Spleen (tissue), 11 donors: ENCODE results near the gene FAM53B. TPM values are rescaled to one million over a fixed set of nuclear protein-coding genes. Genes with fewer than 3 reads are reported as not detected.

ENCODE experiments used
- DNase-seq: peaks from one replicate; pipeline ENCODE4 v3.0.0-alpha.2; 2020
- H3K27ac ChIP-seq, 8 donors: fragments of 200-600 bp; sonication (generic) in 7 of 8; 1 replicate in 4 of 8; 2 replicates in 4 of 8; pipeline versions ENCODE4 v1.5.0 to v1.8.0; 2016 to 2021; ENCODE audit warnings: inconsistent platforms in 4 of 8, mild to moderate bottlenecking in 4 of 8, moderate library complexity in 1 of 8
- H3K27me3 ChIP-seq, 7 donors: fragments of 200-600 bp; sonication (generic) in 6 of 7; replicated peaks in 1 of 7; 1 replicate in 4 of 7; 2 replicates in 3 of 7; pipeline versions ENCODE4 v1.5.0 to v1.8.0; 2016 to 2021; ENCODE audit warnings: inconsistent platforms in 3 of 7, mild to moderate bottlenecking in 1 of 7
- H3K36me3 ChIP-seq, 6 donors: fragments of 200-600 bp; sonication (generic) in 5 of 6; 1 replicate in 4 of 6; 2 replicates in 2 of 6; pipeline versions ENCODE4 v1.5.0 to v1.8.0; 2016 to 2021; ENCODE audit warnings: inconsistent platforms in 2 of 6
- H3K4me1 ChIP-seq, 6 donors: fragments of 200-600 bp; sonication (generic) in 5 of 6; 1 replicate in 3 of 6; 2 replicates in 3 of 6; pipeline versions ENCODE4 v1.5.0 to v1.8.0; 2016 to 2021; ENCODE audit warnings: inconsistent platforms in 3 of 6
- H3K4me3 ChIP-seq, 8 donors: fragments of 200-600 bp; sonication (generic) in 7 of 8; 1 replicate in 4 of 8; 2 replicates in 4 of 8; pipeline versions ENCODE4 v1.5.0 to v1.8.0; 2016 to 2021; ENCODE audit warnings: inconsistent platforms in 4 of 8, mild to moderate bottlenecking in 4 of 8, moderate library complexity in 2 of 8
- H3K9me3 ChIP-seq, 8 donors: fragments of 200-600 bp; sonication (generic) in 7 of 8; 1 replicate in 4 of 8; 2 replicates in 4 of 8; pipeline versions ENCODE4 v1.5.0 to v1.8.0; 2016 to 2021; ENCODE audit warnings: inconsistent platforms in 4 of 8
- CTCF ChIP-seq, 11 experiments: fragments of 200-600 bp in 7 of 11; fragments of 450-650 bp in 4 of 11; sonication (generic) in 4 of 11; IDR thresholded peaks in 8 of 11; conservative IDR thresholded peaks in 3 of 11; 1 replicate in 7 of 11; 2 replicates in 4 of 11; pipeline versions ENCODE4 v1.4.0 to v1.8.0; 2016 to 2021; ENCODE audit warnings: antibody characterized with exemption in 11 of 11, inconsistent platforms in 4 of 11, mild to moderate bottlenecking in 1 of 11
- POLR2A ChIP-seq, 3 donors: fragments of 450-650 bp; IDR thresholded peaks; one replicate each; pipeline ENCODE4 v1.5.1; 2017; ENCODE audit warnings: antibody characterized with exemption in 3 of 3, mild to moderate bottlenecking in 1 of 3
- POLR2AphosphoS5 ChIP-seq, 3 donors: sonication (generic); formaldehyde crosslinking; IDR thresholded peaks; one replicate each; pipeline ENCODE4 v1.5.1; 2017; ENCODE audit warnings: antibody characterized with exemption in 3 of 3
- WGBS, 5 donors: extraction: QIAGEN DNeasy Blood & Tissue Kit in 3 of 5; methylation state at CpG; one replicate each; pipeline versions ENCODE4 v1.1.5 to v1.1.7; 2013 to 2018; 5-methylcytosine and 5-hydroxymethylcytosine counted together
- intact Hi-C: fragments of 100-400 bp; cut with DNase I; formaldehyde crosslinking; loops from one replicate; pipeline ENCODE4 v1.15.0; 2023; ENCODE audit warnings: low total_unique reads
- polyA plus RNA-seq, 3 donors: library from polyadenylated mRNA; stranded (reverse); fragments of 200-250 nt; gene quantifications; one replicate each; pipeline ENCODE4 v1.2.1, GENCODE V29; 2013
- total RNA-seq, 7 donors: library from RNA; depleted of rRNA in 3 of 7; stranded (reverse); fragments of >200 nt in 3 of 7; fragmentation: NEBNext Ultra II Directional in 4 of 7; extraction: Animal tissue kit (Norgen Biotek cat#: 25700) in 4 of 7; gene quantifications; one replicate each; pipeline versions ENCODE4 v1.1.0 to v1.2.1, GENCODE V29; 2016 to 2021
- donor health status: healthy with polysubstance abuse.
- donor health status: DM: no; HTN: no; CAD: no; lungs with moderate emphysema.
- donor health status: DM: no; HTN: no; CAD: no.
- donor health status: Bipolar disorder and iron deficiency.
- donor health status: healthy.
- donor health status: DM: no; HTN: no; CAD: no.
- donor health status: DM: yes; HTN: yes; CAD: no.

Gene FAM53B
- total and polyA plus RNA-seq, 10 donors: 13.3 to 94.0 (median 56.2) TPM

- TF ChIP-seq POLR2A (IDR thresholded peaks at IDR 0.05): no peak
- TF ChIP-seq CTCF (IDR thresholded peaks at IDR 0.05 in 8 of 11, conservative IDR thresholded peaks at IDR 0.05 in 3 of 11): no peak
- TF ChIP-seq POLR2AphosphoS5 (IDR thresholded peaks at IDR 0.05): peak in 2 of 3 donors; percentile 29 to 34
- H3K4me1 ChIP-seq: peaks cover 42 to 100% (median 72%) of the 10 kb centered on the region in 6 donors
- 80 to 87% (median 85%) methylated on average over 13 to 15 of the region's 15 CpGs for WGBS, 5 donors
- H3K27me3 ChIP-seq: no peaks in the 10 kb centered on the region
- H3K9me3 ChIP-seq: no peaks in the 10 kb centered on the region
- intact Hi-C loops: loop anchor here (10.0 kb wide), 1 partner anchor 47 kb away; no protein-coding TSS in a partner anchor
- peak overlapping the region in 7 of 8 donors; percentile 36 to 89 (median 59) for H3K27ac ChIP-seq
- no peak overlapping the region for H3K4me3 ChIP-seq
- DNase-seq: no peak
- peaks cover 0 to 98% (median 18%) of the 10 kb centered on the region in 6 donors for H3K36me3 ChIP-seq
Measured at GRCh38 chr10:124667425-124668345, 76.5 kb downstream of the FAM53B start.

- Histone ChIP-seq H3K4me3 (no peak overlapping the region), H3K9me3 (no peaks in the 10 kb centered on the region), H3K4me1 (peaks cover 32 to 98% (median 61%) of the 10 kb centered on the region in 6 donors), H3K27ac (peak overlapping the region in 3 of 8 donors; percentile 21 to 89 (median 71)), H3K27me3 (no peaks in the 10 kb centered on the region), H3K36me3 (peaks cover 0 to 96% (median 19%) of the 10 kb centered on the region in 6 donors)
- WGBS, 5 donors: 79 to 93% (median 92%) methylated on average over 9 to 10 of the region's 10 CpGs
- no peak for DNase-seq
- TF ChIP-seq POLR2AphosphoS5 (IDR thresholded peaks at IDR 0.05): peak in 1 of 3 donors; percentile 26
- no peak for TF ChIP-seq POLR2A (IDR thresholded peaks at IDR 0.05)
- TF ChIP-seq CTCF (IDR thresholded peaks at IDR 0.05 in 8 of 11, conservative IDR thresholded peaks at IDR 0.05 in 3 of 11): no peak
- intact Hi-C loops: loop anchor here (10.0 kb wide), 1 partner anchor 48 kb away; no protein-coding TSS in a partner anchor
Measured at GRCh38 chr10:124666494-124666893, 77.7 kb downstream of the FAM53B start.

- no peaks in the 10 kb centered on the region for H3K27me3 ChIP-seq
- H3K4me1 ChIP-seq: peaks cover 27 to 98% (median 59%) of the 10 kb centered on the region in 6 donors
- no peaks in the 10 kb centered on the region for H3K9me3 ChIP-seq
- WGBS, 5 donors: 67 to 85% (median 75%) methylated on average over 1 to 3 of the region's 3 CpGs
- intact Hi-C loops: loop anchor here (10.0 kb wide), 1 partner anchor 49 kb away; no protein-coding TSS in a partner anchor
- peak overlapping the region in 3 of 8 donors; percentile 21 to 89 (median 71) for H3K27ac ChIP-seq
- peaks cover 0 to 96% (median 19%) of the 10 kb centered on the region in 6 donors for H3K36me3 ChIP-seq
- no peak for DNase-seq
- no peak for TF ChIP-seq POLR2A (IDR thresholded peaks at IDR 0.05)
- no peak for TF ChIP-seq POLR2AphosphoS5 (IDR thresholded peaks at IDR 0.05)
- TF ChIP-seq CTCF (IDR thresholded peaks at IDR 0.05 in 8 of 11, conservative IDR thresholded peaks at IDR 0.05 in 3 of 11): no peak
- no peak overlapping the region for H3K4me3 ChIP-seq
Measured at GRCh38 chr10:124665980-124666379, 78.2 kb downstream of the FAM53B start.

- intact Hi-C loops: loop anchor here (10.0 kb wide), 1 partner anchor 49 kb away; no protein-coding TSS in a partner anchor
- WGBS, 5 donors: 91 to 99% (median 94%) methylated on average over 8 of the region's 8 CpGs
- Histone ChIP-seq H3K4me1 (peaks cover 23 to 98% (median 56%) of the 10 kb centered on the region in 6 donors), H3K36me3 (peaks cover 0 to 97% (median 19%) of the 10 kb centered on the region in 6 donors), H3K4me3 (no peak overlapping the region), H3K9me3 (no peaks in the 10 kb centered on the region), H3K27me3 (no peaks in the 10 kb centered on the region), H3K27ac (peak overlapping the region in 1 of 8 donors; percentile 89)
- DNase-seq: no peak
- no peak for TF ChIP-seq POLR2A (IDR thresholded peaks at IDR 0.05)
- no peak for TF ChIP-seq POLR2AphosphoS5 (IDR thresholded peaks at IDR 0.05)
- TF ChIP-seq CTCF (IDR thresholded peaks at IDR 0.05 in 8 of 11, conservative IDR thresholded peaks at IDR 0.05 in 3 of 11): no peak
Measured at GRCh38 chr10:124665558-124665957, 78.6 kb downstream of the FAM53B start.
